ENCODE data around the gene RTN4. TPM values are rescaled to one million over a fixed set of nuclear protein-coding genes. Genes with fewer than 3 reads are reported as not detected.

The RTN4 gene
- total and polyA plus RNA-seq, 2 experiments from 2014 or later = 218 to 221 TPM

- ATAC-seq (no peak), DNase-seq (ENCODE audit: low spot score) (no peak)
- peaks cover 17% of the 10 kb centered on the region for H3K4me1 ChIP-seq (ENCODE audit: insufficient read depth)
- Mint-ChIP-seq H3K27ac (peak overlapping the region; percentile 10; the same call in 1 of the 2 replicates), H3K4me1 (peaks cover 29% of the 10 kb centered on the region; the same call in 2 of the 3 replicates), H3K27me3 (ENCODE audit: insufficient read depth, low read depth, poor library complexity) (no peaks in the 10 kb centered on the region), H3K4me3 (no peak overlapping the region), H3K36me3 (ENCODE audit: low read depth) (peaks cover 25% of the 10 kb centered on the region), H3K9me3 (no peaks in the 10 kb centered on the region)
- H2AFZ ChIP-seq = no peak overlapping the region
- H3K9me2 ChIP-seq (ENCODE audit: insufficient read depth) = no peaks in the 10 kb centered on the region
- H3F3A ChIP-seq (replicated peaks; ENCODE audit: low read depth) = no peaks in the 10 kb centered on the region
- TF ChIP-seq STAT1 (IDR thresholded peaks at IDR 0.05; ENCODE audit: unreplicated experiment) (no peak), NANOG (IDR thresholded peaks at IDR 0.05; ENCODE audit: borderline replicate concordance) (no peak), EZH2phosphoT487 (IDR thresholded peaks at IDR 0.05; ENCODE audit: unreplicated experiment) (no peak), ZNF331 (CRISPR knock-in tag; IDR thresholded peaks at IDR 0.05; ENCODE audit: low read depth) (no peak), ETS1 (IDR thresholded peaks at IDR 0.05) (no peak), POLR2AphosphoS5 (IDR thresholded peaks at IDR 0.05; ENCODE audit: low read depth) (no peak), CREB1 (CRISPR knock-in tag; IDR thresholded peaks at IDR 0.05; ENCODE audit: low read depth) (no peak), ZNF114 (CRISPR knock-in tag; IDR thresholded peaks at IDR 0.05) (no peak), EZH2 (IDR thresholded peaks at IDR 0.05; ENCODE audit: low read depth, unreplicated experiment) (no peak), CTCF (conservative IDR thresholded peaks at IDR 0.05; ENCODE audit: low read depth in 2 of 2) (no peak), JUNB (IDR thresholded peaks at IDR 0.05; ENCODE audit: unreplicated experiment) (no peak)
- H3K4me3 ChIP-seq = no peak overlapping the region
- H4K20me1 ChIP-seq (replicated peaks; ENCODE audit: insufficient read depth) = peaks cover 38% of the 10 kb centered on the region
- H3K27me3 ChIP-seq (ENCODE audit: insufficient read depth) = no peaks in the 10 kb centered on the region
- peaks cover 11% of the 10 kb centered on the region; the same call in 1 of the 2 replicates for H3K36me3 ChIP-seq (ENCODE audit: insufficient read depth)
- H3K4me2 ChIP-seq = no peak overlapping the region
- H3K27ac ChIP-seq (ENCODE audit: low read depth) = no peak overlapping the region
- H3K79me2 ChIP-seq (replicated peaks; ENCODE audit: insufficient read depth) = peaks cover 97% of the 10 kb centered on the region
Measured at GRCh38 chr2:54986264-54986663, 64.0 kb downstream of the RTN4 start.

- no peaks in the 10 kb centered on the region for H3K9me3 Mint-ChIP-seq
- H3K4me1 ChIP-seq (ENCODE audit: insufficient read depth) = peaks cover 15% of the 10 kb centered on the region
- peaks cover 27% of the 10 kb centered on the region for H3K36me3 Mint-ChIP-seq (ENCODE audit: low read depth)
- H3K4me3 Mint-ChIP-seq = no peak overlapping the region
- DNase-seq (ENCODE audit: low spot score) (no peak), ATAC-seq (no peak)
- peaks cover 33% of the 10 kb centered on the region for H4K20me1 ChIP-seq (replicated peaks; ENCODE audit: insufficient read depth)
- H3K4me3 ChIP-seq = no peak overlapping the region
- H2AFZ ChIP-seq = no peak overlapping the region
- H3K9me2 ChIP-seq (ENCODE audit: insufficient read depth) = no peaks in the 10 kb centered on the region
- no peaks in the 10 kb centered on the region for H3F3A ChIP-seq (replicated peaks; ENCODE audit: low read depth)
- H3K36me3 ChIP-seq (ENCODE audit: insufficient read depth) = peaks cover 16% of the 10 kb centered on the region; the same call in 1 of the 2 replicates
- no peaks in the 10 kb centered on the region for H3K27me3 Mint-ChIP-seq (ENCODE audit: insufficient read depth, low read depth, poor library complexity)
- H3K27ac Mint-ChIP-seq = no peak overlapping the region
- H3K79me2 ChIP-seq (replicated peaks; ENCODE audit: insufficient read depth) = peaks cover 97% of the 10 kb centered on the region
- 0 out of 2 replicates have a peak overlapping the region, but pooled peaks have one; percentile 21 for H3K27ac ChIP-seq (ENCODE audit: low read depth)
- no peak overlapping the region for H3K4me2 ChIP-seq
- no peaks in the 10 kb centered on the region for H3K27me3 ChIP-seq (ENCODE audit: insufficient read depth)
- peaks cover 32% of the 10 kb centered on the region for H3K4me1 Mint-ChIP-seq
- TF ChIP-seq JUNB (IDR thresholded peaks at IDR 0.05; ENCODE audit: unreplicated experiment) (no peak), CTCF (conservative IDR thresholded peaks at IDR 0.05; ENCODE audit: low read depth in 2 of 2) (no peak), REST (IDR thresholded peaks at IDR 0.05; ENCODE audit: unreplicated experiment) (no peak), EZH2phosphoT487 (IDR thresholded peaks at IDR 0.05; ENCODE audit: unreplicated experiment) (no peak), NANOG (IDR thresholded peaks at IDR 0.05; ENCODE audit: borderline replicate concordance) (no peak)
Measured at GRCh38 chr2:54984476-54984875, 65.8 kb downstream of the RTN4 start.

All from GM23338 (cell line).